ENCODE measurements around the gene BEND5. TPM values are rescaled to one million over a fixed set of nuclear protein-coding genes. Genes with fewer than 3 reads are reported as not detected.

BEND5 gene
- total RNA-seq, 4 donors from 2014 or later: 2.8 to 4.6 (median 3.9) TPM

DNA sequence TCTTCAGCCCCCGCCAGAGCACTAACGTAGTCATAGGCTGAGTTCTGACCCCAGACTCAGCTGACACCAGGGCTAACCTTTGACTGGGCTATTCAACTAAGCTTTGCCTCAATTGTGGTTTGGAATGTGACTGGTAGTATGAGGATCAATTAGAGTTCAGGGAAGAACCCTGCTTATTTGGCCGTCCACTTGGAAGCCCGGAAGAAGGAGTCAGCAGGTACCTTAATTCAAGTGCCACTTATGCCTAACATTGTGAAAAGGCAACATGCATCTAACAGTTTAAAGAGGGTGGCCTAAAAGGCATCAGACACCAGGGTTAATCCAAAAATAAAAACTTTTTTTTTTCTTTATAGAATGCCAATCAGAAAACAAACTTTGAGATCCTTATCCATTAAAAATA is 92.3 kb downstream of the BEND5 start:
- H3K9me3 ChIP-seq: no peaks in the 10 kb centered on the region
- intact Hi-C loops (cut with DNase I): no loop called here
- TF ChIP-seq, protein P1, sequence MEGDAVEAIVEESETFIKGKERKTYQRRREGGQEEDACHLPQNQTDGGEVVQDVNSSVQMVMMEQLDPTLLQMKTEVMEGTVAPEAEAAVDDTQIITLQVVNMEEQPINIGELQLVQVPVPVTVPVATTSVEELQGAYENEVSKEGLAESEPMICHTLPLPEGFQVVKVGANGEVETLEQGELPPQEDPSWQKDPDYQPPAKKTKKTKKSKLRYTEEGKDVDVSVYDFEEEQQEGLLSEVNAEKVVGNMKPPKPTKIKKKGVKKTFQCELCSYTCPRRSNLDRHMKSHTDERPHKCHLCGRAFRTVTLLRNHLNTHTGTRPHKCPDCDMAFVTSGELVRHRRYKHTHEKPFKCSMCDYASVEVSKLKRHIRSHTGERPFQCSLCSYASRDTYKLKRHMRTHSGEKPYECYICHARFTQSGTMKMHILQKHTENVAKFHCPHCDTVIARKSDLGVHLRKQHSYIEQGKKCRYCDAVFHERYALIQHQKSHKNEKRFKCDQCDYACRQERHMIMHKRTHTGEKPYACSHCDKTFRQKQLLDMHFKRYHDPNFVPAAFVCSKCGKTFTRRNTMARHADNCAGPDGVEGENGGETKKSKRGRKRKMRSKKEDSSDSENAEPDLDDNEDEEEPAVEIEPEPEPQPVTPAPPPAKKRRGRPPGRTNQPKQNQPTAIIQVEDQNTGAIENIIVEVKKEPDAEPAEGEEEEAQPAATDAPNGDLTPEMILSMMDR (IDR thresholded peaks at IDR 0.05): no peak
- no peak for TF ChIP-seq EP300 (IDR thresholded peaks at IDR 0.05)
- TF ChIP-seq POLR2A (IDR thresholded peaks at IDR 0.05; ENCODE audit: low read depth): no peak
- TF ChIP-seq POLR2AphosphoS5 (IDR thresholded peaks at IDR 0.05): no peak
- DNase-seq (ENCODE audit: extremely low spot score): no peak
- H3K4me3 ChIP-seq: no peak overlapping the region
- 86% methylated on average over 4 of the region's 4 CpGs for WGBS
- H3K36me3 ChIP-seq: no peaks in the 10 kb centered on the region
- H3K27ac ChIP-seq (replicated peaks in 1 of 4): no peak overlapping the region
- peaks cover 0 to 3% (median 0%) of the 10 kb centered on the region in 4 donors for H3K27me3 ChIP-seq
- H3K4me1 ChIP-seq: no peaks in the 10 kb centered on the region

DNA sequence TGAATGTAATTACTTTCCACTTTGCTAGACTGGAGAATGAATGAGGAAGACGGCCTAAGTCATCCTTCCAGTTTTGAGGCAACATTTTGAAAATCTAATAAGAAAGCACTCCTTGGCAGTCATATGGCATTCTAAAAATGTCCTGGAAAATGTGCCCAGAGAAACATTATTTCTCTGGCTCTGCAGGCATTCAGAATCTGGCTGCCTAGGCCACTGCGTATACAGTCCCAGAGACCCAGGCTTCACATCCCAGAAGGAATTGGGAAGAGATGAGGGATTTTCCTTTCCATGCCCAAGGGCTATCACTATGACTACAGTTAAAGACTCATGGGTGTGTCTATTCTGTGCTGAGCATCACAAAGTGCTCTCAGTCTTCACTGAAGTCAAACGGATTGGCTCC is 92.9 kb downstream of the BEND5 start:
- no peak overlapping the region for H3K27ac ChIP-seq (replicated peaks in 1 of 4)
- H3K4me1 ChIP-seq: no peaks in the 10 kb centered on the region
- H3K27me3 ChIP-seq: peaks cover 0 to 3% (median 0%) of the 10 kb centered on the region in 4 donors
- H3K4me3 ChIP-seq: no peak overlapping the region
- no peaks in the 10 kb centered on the region for H3K9me3 ChIP-seq
- no peak for DNase-seq (ENCODE audit: extremely low spot score)
- intact Hi-C loops (cut with DNase I): no loop called here
- TF ChIP-seq EP300 (IDR thresholded peaks at IDR 0.05): no peak
- TF ChIP-seq, protein P1 (IDR thresholded peaks at IDR 0.05): no peak
- H3K36me3 ChIP-seq: no peaks in the 10 kb centered on the region
- 83% methylated on average over 3 of the region's 3 CpGs for WGBS

DNA sequence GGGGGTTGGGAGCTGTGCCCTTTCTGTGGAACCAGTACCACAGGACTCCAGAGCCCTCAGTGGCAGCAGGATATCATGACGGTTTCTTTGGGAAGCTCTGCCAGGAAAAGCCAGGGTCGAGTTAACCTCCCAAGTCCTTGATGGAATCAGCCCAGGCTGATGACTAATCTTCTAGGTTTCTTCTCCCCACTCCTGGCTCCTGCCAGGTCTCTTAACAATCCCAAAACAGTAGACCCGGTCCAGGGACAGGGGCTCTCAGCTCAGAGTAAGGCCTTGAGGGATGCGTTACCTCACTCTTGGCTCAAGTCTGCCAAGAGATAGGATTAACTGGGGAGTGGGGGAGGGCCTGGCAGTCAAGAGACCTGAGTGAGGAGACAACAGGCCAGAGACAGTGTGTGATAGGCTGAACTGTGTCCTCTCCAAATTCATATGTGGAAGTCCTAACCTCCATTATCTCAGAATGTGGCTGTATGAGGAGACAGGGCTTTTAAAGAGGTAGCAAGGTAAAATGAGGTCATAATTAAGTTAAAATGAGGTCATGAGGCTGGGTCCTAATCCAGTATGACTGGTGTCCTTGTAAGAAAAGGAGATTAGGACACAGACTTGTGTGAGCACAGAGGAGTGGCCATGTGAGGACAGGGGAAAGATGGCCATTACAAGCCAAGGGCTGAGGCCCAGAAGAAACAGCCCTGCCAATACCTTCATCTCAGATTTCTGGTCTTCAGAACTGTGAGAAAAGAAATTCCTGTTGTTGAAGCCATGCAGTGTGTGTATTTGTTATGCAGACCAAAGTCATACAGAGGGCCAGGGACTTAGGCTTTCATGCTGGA is 95.0 kb downstream of the BEND5 start:
- Histone ChIP-seq H3K9me3 (no peaks in the 10 kb centered on the region), H3K4me1 (no peaks in the 10 kb centered on the region), H3K27ac (replicated peaks in 1 of 4) (no peak overlapping the region), H3K4me3 (no peak overlapping the region), H3K36me3 (no peaks in the 10 kb centered on the region), H3K27me3 (peaks cover 0 to 11% (median 0%) of the 10 kb centered on the region in 4 donors)
- DNase-seq (ENCODE audit: extremely low spot score): no peak
- TF ChIP-seq, protein P1 (IDR thresholded peaks at IDR 0.05): no peak
- TF ChIP-seq POLR2AphosphoS5 (IDR thresholded peaks at IDR 0.05) (no peak), POLR2A (IDR thresholded peaks at IDR 0.05; ENCODE audit: low read depth) (no peak), EP300 (IDR thresholded peaks at IDR 0.05) (no peak)
- intact Hi-C loops (cut with DNase I): no loop called here
- 55% methylated on average over 3 of the region's 4 CpGs for WGBS

DNA sequence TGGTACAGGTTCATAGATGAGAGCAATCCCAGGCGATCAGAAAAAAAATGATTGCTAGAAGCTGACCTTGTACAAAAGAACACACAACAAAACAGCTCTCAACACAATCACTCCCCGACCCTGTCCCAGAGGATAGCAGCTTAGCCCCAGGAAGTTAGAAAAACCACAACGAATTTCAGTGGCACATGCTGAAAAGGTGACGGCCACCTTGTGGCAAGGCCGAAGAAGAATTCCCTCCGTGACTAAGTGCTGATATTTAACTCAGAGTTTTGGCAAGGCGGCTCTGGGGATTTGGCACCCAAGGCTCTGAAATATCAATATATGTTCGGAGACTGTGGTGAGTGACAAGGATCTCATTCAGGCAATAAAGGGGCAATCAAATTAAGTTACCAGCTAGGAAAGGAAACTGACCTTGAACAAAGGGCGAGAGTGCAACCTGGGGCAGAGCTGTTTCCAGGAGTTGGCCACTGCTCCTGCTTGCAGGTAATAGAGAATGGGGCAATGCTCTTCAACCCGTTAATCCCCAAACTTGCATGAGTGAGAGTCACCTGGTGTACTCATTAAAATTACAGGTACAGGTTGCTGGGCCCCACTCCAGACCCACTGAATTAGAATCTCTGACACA is 96.2 kb downstream of the BEND5 start:
- Histone ChIP-seq H3K9me3 (no peaks in the 10 kb centered on the region), H3K4me3 (no peak overlapping the region), H3K27me3 (peaks cover 0 to 15% (median 0%) of the 10 kb centered on the region in 4 donors), H3K27ac (replicated peaks in 1 of 4) (no peak overlapping the region), H3K4me1 (no peaks in the 10 kb centered on the region), H3K36me3 (no peaks in the 10 kb centered on the region)
- no peak for DNase-seq (ENCODE audit: extremely low spot score)
- no peak for TF ChIP-seq POLR2AphosphoS5 (IDR thresholded peaks at IDR 0.05)
- intact Hi-C loops (cut with DNase I): no loop called here
- 73% methylated on average over 10 of the region's 10 CpGs for WGBS

DNA sequence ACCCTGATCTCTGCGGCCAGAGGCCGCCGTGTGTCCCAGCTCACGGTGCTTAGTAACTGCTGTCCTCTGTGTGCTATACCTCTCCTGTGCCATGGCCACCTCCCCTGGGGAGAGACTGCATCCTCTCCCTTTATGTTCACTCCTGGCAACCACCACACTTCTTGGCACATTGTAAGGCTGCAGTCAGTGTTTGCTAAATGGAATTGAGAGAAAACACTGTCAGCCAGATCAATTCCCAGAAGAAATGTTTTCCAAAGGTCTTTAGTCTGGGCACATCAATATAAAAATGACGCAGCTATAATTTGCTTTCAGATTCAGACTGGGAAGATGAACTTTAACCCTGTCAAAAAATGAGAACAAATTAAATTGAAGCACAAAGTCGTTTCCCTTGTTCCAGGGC is 96.8 kb downstream of the BEND5 start:
- peaks cover 0 to 15% (median 0%) of the 10 kb centered on the region in 4 donors for H3K27me3 ChIP-seq
- no peaks in the 10 kb centered on the region for H3K4me1 ChIP-seq
- intact Hi-C loops (cut with DNase I): loop anchor here (10.0 kb wide), 1 partner anchor 135 kb away; no protein-coding TSS in a partner anchor
- no peak for TF ChIP-seq EP300 (IDR thresholded peaks at IDR 0.05)
- no peak overlapping the region for H3K27ac ChIP-seq (replicated peaks in 1 of 4)
- no peaks in the 10 kb centered on the region for H3K9me3 ChIP-seq
- no peak for DNase-seq (ENCODE audit: extremely low spot score)
- H3K36me3 ChIP-seq: no peaks in the 10 kb centered on the region
- no peak overlapping the region for H3K4me3 ChIP-seq
- 82% methylated on average over 6 of the region's 6 CpGs for WGBS

All from esophagus muscularis mucosa (tissue), 4 donors.